WERI-Rb-1 (cell line): ENCODE measurements around the gene KCNJ16.
"Not testable (repeated sequence)": the region's sequence is repeated elsewhere in the genome, so short reads cannot be mapped to it uniquely, and the experiment has no call there.

Experiments
- DNase-seq: peaks from one replicate; pipeline ENCODE4 v3.0.0-alpha.2; 2020
- H3K27ac ChIP-seq: fragments of 250-450 bp; sonication (Bioruptor Pico); 2 replicates; pipeline ENCODE4 v1.5.1; 2020; ENCODE audit warnings: mild to moderate bottlenecking, moderate library complexity
- H3K27me3 ChIP-seq: fragments of 250-450 bp; sonication (Bioruptor Pico); 2 replicates; pipeline ENCODE4 v1.5.1; 2021; ENCODE audit warnings: mild to moderate bottlenecking, low read depth, moderate library complexity; ENCODE audit not compliant: insufficient read depth, severe bottlenecking
- H3K36me3 ChIP-seq: fragments of 250-450 bp; sonication (Bioruptor Pico); 2 replicates; pipeline ENCODE4 v1.5.1; 2020; ENCODE audit warnings: mild to moderate bottlenecking, moderate library complexity
- H3K4me3 ChIP-seq: 2 replicates; pipeline ENCODE4 v1.5.1; 2011; ENCODE audit warnings: low read depth, mild to moderate bottlenecking, control low read depth, low read length
- H3K9me3 ChIP-seq: fragments of 250-450 bp; sonication (Bioruptor Pico); 2 replicates; pipeline ENCODE4 v1.5.1; 2021; ENCODE audit warnings: mild to moderate bottlenecking, moderate library complexity; ENCODE audit not compliant: severe bottlenecking
- TF ChIP-seq, protein P1 (sequence below): IDR thresholded peaks from 2 replicates; pipeline ENCODE4 v1.5.1; 2011; ENCODE audit warnings: low read depth, mild to moderate bottlenecking, control low read depth, inconsistent platforms, low read length

The KCNJ16 gene

GRCh38 chr17:70034158-70034557 lies 40.9 kb upstream of the KCNJ16 start:
- Histone ChIP-seq H3K27ac (no peak overlapping the region), H3K4me3 (no peak overlapping the region), H3K9me3 (no peaks in the 10 kb centered on the region), H3K27me3 (no peaks in the 10 kb centered on the region), H3K36me3 (no peaks in the 10 kb centered on the region)
- TF ChIP-seq, protein P1, sequence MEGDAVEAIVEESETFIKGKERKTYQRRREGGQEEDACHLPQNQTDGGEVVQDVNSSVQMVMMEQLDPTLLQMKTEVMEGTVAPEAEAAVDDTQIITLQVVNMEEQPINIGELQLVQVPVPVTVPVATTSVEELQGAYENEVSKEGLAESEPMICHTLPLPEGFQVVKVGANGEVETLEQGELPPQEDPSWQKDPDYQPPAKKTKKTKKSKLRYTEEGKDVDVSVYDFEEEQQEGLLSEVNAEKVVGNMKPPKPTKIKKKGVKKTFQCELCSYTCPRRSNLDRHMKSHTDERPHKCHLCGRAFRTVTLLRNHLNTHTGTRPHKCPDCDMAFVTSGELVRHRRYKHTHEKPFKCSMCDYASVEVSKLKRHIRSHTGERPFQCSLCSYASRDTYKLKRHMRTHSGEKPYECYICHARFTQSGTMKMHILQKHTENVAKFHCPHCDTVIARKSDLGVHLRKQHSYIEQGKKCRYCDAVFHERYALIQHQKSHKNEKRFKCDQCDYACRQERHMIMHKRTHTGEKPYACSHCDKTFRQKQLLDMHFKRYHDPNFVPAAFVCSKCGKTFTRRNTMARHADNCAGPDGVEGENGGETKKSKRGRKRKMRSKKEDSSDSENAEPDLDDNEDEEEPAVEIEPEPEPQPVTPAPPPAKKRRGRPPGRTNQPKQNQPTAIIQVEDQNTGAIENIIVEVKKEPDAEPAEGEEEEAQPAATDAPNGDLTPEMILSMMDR, result no peak
- DNase-seq, result no peak

DNA sequence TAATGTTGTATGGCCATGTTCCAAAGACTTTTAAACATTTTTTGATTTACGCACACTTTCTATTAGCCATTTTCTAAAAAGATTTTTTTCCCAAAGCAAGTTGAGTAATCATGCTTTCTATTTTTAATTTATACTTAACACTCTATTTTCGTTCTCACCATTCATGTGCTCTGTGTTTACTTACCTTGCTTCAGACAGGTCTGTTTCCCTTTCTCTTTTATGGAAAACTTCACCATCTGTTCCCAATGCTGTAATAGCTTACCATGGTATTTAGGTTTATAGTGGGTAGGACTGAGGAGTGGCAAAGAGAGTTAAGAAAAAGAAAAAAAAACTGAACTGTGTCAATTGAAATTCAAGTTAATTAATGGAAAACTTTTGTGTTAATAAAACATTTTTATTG lies 37.5 kb upstream of the KCNJ16 start:
- no peaks in the 10 kb centered on the region for H3K36me3 ChIP-seq
- no peak for DNase-seq
- H3K27ac ChIP-seq, result no peak overlapping the region
- no peaks in the 10 kb centered on the region for H3K9me3 ChIP-seq
- H3K4me3 ChIP-seq, result no peak overlapping the region
- TF ChIP-seq, protein P1, result no peak
- no peaks in the 10 kb centered on the region for H3K27me3 ChIP-seq

DNA sequence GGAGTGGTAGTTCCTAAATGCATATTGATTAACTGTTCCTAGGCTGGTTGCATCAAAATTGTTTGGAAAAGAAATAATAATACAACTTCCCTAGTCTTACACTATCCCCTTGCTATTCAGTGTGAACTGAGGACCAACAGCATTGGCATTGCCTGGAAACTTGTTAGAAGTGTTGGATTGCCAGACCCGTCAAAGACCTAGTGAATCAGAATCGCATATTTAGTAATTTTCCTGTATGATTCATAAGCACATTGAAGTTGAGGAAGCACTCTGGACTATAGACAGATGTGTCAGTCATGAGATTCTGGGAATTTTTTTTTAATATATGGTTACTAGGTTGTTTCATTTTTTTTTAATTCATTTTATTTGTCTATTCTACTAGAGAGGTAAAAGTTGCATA lies 34.7 kb upstream of the KCNJ16 start:
- TF ChIP-seq, protein P1, result no peak
- H3K27ac ChIP-seq, result no peak overlapping the region
- H3K4me3 ChIP-seq, result no peak overlapping the region
- H3K27me3 ChIP-seq, result no peaks in the 10 kb centered on the region
- H3K9me3 ChIP-seq, result no peaks in the 10 kb centered on the region
- no peaks in the 10 kb centered on the region for H3K36me3 ChIP-seq
- no peak for DNase-seq

DNA sequence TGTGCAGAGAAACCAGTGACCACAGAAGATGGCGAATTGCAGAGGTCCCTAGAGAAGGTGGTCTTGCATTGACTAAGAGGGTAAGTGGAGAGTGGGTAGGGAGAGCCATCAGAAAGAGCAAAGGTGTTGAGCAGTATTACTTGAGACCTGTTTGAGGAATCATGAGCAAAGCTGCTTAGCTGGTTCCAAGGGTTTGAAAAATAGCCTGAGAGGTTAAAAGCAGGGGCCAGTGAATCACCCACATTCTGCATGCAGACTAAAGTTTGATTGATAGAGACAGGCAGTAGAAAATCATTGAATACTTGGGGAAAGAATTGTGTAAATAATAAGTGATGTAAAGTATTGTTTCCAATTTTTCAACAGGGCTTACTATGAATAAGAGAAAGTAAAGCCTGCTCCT lies 34.0 kb upstream of the KCNJ16 start:
- H3K4me3 ChIP-seq, result no peak overlapping the region
- no peak overlapping the region for H3K27ac ChIP-seq
- H3K36me3 ChIP-seq, result no peaks in the 10 kb centered on the region
- TF ChIP-seq, protein P1, result no peak
- DNase-seq, result no peak
- H3K9me3 ChIP-seq, result no peaks in the 10 kb centered on the region
- H3K27me3 ChIP-seq, result no peaks in the 10 kb centered on the region

DNA sequence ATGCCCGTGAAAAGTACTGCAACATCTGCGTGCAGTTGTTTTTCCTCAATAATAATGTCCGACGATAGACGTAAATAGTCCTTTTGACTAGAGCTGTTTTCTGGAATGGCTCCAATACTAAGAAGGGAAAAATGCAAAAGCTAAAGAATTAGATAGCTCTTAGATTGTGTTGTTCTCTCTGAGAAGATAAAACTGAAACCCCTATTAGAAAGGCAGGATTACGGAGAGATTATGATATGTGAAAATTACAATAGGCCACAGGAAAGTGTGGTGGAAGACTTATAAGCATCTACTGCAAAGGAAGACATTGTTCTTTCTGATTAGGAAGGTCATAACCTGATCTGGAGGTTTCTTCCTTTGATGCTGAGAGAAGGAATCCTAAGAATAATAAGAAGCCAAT lies 33.5 kb upstream of the KCNJ16 start:
- Histone ChIP-seq H3K4me3 (no peak overlapping the region), H3K9me3 (no peaks in the 10 kb centered on the region), H3K27ac (no peak overlapping the region), H3K36me3 (no peaks in the 10 kb centered on the region), H3K27me3 (no peaks in the 10 kb centered on the region)
- TF ChIP-seq, protein P1, result no peak
- DNase-seq, result no peak

DNA sequence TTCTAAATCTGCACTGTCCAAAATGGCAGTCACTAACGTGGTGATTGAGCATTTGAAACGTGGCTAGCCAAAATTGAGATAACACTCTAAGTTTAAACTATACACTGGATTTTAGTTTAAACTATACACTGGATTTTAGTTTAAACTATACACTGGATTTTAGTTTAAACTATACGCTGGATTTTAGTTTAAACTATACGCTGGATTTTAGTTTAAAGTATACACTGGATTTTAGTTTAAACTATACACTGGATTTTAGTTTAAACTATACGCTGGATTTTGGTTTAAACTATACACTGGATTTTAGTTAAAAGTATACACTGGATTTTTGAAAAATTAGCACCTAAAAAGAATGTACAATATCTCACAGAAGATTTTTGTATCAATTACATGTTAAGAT lies 29.2 kb upstream of the KCNJ16 start:
- not testable (repeated sequence) for DNase-seq, H3K36me3 ChIP-seq, H3K27me3 ChIP-seq, H3K9me3 ChIP-seq, H3K27ac ChIP-seq, H3K4me3 ChIP-seq
